NAMALWA (cell line): ENCODE data around the gene BRINP3.

Experiments
- DNase-seq: peaks from one replicate; pipeline ENCODE4 v3.0.0-alpha.2; 2015; ENCODE audit warnings: low spot score

The BRINP3 gene

DNA sequence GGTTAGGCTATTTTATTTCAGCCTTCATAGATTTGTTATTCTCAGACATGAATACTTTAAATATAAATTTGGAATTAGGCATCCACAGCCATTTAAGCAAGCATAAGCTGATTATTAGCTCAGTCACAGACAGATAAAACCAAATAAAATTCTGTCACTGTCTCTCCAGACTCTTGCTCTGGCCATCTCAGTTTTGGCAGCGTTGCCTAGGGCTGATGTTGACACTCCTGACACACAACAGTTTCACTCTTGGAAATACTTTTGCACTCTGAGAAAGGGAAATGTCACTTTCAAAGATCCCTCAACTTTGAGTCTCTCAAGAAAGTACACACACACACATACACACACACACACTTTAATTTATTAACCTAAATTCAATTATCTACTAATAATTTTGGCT is 372.7 kb downstream of the BRINP3 start:
- no peak for DNase-seq

DNA sequence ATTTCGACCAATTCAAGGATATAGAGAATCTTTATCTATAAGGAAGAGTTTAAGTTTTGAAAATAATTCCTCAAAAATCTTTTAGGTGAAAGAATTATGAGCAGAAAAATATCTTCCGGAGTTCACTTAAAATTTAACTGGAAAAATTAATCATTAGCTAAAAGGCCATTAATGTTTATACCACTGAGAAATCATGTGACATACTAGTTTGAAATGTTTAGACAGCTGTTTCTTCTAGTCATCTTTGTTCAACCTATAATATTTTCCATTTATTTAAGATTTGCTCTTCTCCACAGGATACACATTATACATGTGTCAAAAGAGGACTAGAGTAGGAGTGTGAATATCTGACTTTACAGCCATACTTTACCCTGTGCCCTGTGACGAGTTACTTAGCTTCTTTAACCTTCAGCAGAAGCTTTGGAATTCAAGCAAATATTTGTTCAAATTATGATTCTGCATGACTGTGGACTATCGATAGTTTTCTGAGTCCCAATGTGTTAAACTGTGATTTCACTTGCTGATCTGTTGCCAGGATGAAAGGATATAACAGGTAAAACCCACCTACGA is 374.8 kb downstream of the BRINP3 start:
- no peak for DNase-seq

DNA sequence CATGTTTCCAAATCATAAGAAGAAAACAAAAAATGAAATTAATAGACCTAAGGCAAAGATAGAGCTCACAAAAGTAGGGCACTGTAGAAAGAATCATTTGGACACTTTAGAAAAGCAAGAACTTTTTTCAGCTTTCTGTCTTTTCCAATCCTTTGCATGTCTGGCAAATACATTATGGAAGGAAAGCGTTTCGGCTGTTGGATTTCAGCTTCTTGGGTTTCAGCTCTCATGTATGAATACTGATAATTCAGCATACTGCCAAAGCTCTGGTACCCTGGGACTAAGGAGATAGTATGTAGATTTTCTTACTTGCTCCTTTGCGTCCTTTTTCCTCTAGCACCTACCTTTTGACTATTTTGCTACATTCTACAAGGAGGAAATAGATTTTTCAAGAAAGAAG is 375.9 kb downstream of the BRINP3 start:
- no peak for DNase-seq

DNA sequence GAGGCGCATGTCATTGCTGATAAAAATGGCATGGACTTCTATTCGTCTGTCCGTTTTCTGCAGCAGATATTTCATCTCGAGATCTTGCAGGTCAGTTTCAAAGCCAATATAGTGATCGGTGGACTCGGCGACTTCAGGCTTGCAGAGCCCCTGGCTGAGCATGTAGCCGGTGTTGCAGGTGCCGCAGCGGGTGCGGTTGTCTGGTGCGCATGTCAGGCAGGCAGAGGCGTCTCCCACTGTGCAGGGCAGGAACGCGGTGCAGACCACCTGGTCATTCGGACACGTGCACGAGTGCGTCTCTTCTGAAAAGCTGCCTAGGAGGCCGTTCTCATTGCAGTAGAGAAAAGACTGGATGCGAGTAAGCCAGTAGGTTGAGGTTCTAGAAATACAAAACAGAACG is 378.9 kb downstream of the BRINP3 start:
- DNase-seq = no peak

DNA sequence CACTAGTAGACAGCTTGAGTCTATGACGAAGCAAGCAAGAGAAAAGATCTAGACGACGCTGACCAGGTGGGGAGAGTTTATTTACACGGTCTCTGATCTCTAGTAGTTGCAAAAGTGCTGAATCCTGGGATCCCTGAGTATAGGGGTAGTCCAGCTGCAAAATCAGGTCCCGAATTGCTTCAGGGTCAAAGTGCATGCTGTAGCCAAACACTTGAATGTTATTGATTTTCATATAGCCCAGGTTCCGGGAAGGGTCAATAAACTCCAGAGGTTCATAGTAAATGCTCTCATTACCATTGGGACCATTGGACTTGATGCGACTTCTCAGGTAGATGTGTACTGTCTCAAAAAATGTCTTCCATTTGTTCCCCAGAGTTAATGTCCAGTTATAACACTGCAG is 379.6 kb downstream of the BRINP3 start:
- no peak for DNase-seq

DNA sequence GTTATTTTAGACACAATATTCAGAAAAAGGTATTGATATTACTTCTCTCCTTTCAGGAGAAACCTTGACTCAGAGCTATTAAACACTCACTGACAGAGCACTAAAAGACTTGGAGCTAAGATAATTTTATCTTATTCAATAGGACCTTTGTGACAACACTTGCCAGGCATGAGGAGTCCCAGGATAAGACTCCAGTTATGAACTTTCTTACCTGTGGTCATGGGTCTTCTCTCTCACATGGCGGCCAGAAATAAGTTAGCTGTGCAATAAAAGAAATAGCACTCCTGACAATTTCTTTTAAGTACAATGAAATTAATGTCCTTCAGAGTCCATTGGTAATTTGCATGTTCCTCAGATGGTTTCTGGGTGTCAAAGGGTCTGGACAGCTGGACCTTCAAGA is 382.1 kb downstream of the BRINP3 start:
- no peak for DNase-seq

DNA sequence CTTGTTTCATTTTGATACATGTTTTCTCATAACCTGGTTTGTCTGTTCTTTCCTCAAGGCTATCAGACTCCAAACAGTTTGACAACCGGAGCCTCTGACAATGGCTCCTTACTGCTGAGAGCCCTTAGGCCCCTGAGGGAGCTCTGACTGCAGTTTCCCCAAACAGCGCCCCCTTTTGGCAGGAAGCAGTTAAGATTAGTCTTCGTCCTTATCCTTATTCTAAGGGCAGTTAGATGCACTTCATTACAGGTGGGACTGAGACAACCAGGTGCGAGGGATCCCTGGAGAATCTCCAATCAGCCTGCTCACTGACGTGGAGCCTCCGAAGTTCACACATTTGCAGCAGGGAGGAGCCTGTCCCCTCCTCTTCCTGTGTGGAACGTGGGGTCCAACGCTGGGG is 393.1 kb downstream of the BRINP3 start:
- DNase-seq = peak; percentile 67

DNA sequence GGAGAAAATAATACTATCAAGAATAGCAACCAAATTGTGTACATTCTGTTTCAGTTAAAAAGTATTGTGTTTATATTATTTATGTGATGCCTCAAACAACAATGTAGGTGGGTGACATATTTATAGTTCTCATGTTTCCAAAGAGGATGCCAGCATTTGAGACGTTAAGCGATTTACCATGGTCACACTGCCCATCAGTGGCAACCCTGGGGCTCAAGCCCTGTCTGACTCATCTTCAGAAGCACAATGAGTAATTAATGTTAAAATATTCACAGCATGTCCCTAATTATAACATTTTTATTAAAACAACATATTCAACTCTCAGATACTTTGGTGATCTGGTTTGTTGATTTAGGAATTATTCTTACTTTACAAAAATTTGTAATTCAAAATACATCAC is 409.4 kb downstream of the BRINP3 start:
- no peak for DNase-seq

DNA sequence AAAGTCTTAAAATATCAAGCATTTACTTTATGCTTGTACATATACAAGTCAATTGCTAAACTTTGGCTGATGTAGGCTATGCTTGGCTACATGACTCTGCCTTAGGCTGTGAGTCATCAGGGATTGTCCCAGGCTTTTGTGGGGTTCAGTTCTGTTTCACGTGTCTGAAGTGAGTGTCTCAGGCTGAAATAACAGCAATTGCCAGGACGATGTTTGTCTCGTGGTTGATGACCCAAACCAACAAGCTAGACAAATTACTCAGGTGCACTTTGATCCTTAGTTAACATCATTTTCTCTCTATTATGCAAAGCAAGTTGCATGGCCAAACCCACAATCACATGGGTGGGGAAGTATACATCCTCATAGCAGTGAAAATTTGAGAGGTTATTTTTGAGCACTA is 410.1 kb downstream of the BRINP3 start:
- no peak for DNase-seq

DNA sequence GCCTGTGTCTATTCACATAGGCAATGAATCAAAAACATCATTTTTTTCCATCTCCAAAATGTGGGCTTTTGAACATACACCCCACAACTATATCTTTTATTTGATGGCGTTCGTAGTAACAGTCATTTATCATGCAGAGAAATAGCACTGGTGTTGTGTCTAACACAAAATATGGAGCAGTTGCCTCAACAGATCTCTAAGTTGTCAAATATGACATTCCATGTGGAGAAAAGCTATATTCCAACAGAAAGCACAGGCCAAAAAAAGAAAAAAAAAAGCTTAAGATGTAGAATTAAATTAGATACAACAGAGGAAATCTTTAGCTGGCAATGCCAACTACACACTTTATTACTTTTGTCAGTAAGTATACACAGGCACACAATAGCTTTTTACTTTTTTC is 411.7 kb downstream of the BRINP3 start:
- DNase-seq = no peak

DNA sequence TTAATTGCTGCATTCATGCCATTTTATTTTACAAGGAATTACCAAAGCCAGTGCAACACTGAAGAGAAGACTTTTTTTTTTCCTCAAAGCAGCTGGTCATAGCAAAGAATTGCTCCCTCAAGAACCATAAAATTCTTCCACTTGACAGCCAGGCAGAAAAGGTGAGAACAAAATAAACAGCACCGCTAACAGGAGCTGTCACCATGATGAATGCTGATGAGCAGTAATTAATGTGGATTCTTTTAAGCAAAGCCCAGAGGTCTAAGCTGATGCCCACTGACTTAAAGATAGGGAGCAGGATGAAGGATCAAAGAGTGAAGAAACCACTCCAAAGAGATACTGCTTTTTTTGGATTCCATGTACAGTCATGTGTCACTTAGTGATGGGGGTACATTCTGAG is 428.4 kb downstream of the BRINP3 start:
- no peak for DNase-seq
